PFSK-1 (cell line): ENCODE results near the gene CEP128.

Experiments used
- POLR2AphosphoS5 ChIP-seq: IDR thresholded peaks from 2 replicates; pipeline ENCODE4 v1.6.1; 2012; ENCODE audit warnings: low read depth, mild to moderate bottlenecking, control low read depth, low read length, moderate library complexity
- REST ChIP-seq, 2 experiments: IDR thresholded peaks; 2 replicates each; pipeline versions ENCODE4 v1.6.1 to v1.8.0; 2011 to 2012; ENCODE audit warnings: low read depth in 2 of 2, low read length in 2 of 2, control low read depth in 1 of 2, inconsistent platforms in 1 of 2, mild to moderate bottlenecking in 1 of 2, moderate library complexity in 1 of 2; ENCODE audit not compliant: insufficient read depth in 1 of 2
- TAF1 ChIP-seq: IDR thresholded peaks from 2 replicates; pipeline ENCODE4 v1.6.1; 2012; ENCODE audit warnings: low read length, control low read depth, borderline replicate concordance; ENCODE audit not compliant: insufficient read depth

- TF ChIP-seq TAF1 (no peak), REST (IDR thresholded peaks at IDR 0.05; ENCODE audit: insufficient read depth in 1 of 2, low read depth in 2 of 2, low read length in 2 of 2) (no peak), POLR2AphosphoS5 (no peak)
These were observed 452.0 kb downstream of the CEP128 start for GRCh38 chr14:80489513-80489912.
